Heart right ventricle (tissue), 16 donors: ENCODE measurements around the gene KCTD13. TPM values are rescaled to one million over a fixed set of nuclear protein-coding genes. Genes with fewer than 3 reads are reported as not detected.

Source experiments
- ATAC-seq, 8 donors: fragments of 200-7000 bp; cut with Tn5 transposase; one replicate each; pipeline ENCODE4 v1.9.1; 2020; ENCODE audit warnings: mild to moderate bottlenecking in 8 of 8, moderate library complexity in 8 of 8, moderate number of reproducible peaks in 1 of 8
- DNase-seq, 2 donors: peaks; one replicate each; pipeline ENCODE4 v3.0.0-alpha.2; 2020
- H3K27ac ChIP-seq, 10 donors: fragments of 200-600 bp; sonication (generic) in 2 of 10; one replicate each; pipeline versions ENCODE4 v1.5.0 to v1.8.0; 2020 to 2022; ENCODE audit warnings: mild to moderate bottlenecking in 3 of 10
- H3K27me3 ChIP-seq, 7 donors: fragments of 200-600 bp; one replicate each; pipeline ENCODE4 v1.8.0; 2021 to 2022; ENCODE audit warnings: mild to moderate bottlenecking in 2 of 7
- H3K36me3 ChIP-seq, 9 donors: fragments of 200-600 bp; sonication (generic) in 1 of 9; one replicate each; pipeline versions ENCODE4 v1.5.0 to v1.8.0; 2020 to 2022; ENCODE audit warnings: mild to moderate bottlenecking in 2 of 9
- H3K4me1 ChIP-seq, 9 donors: fragments of 200-600 bp; sonication (generic) in 1 of 9; one replicate each; pipeline versions ENCODE4 v1.5.0 to v1.8.0; 2020 to 2022; ENCODE audit warnings: mild to moderate bottlenecking in 4 of 9
- H3K4me3 ChIP-seq, 10 donors: fragments of 200-600 bp; sonication (generic) in 2 of 10; one replicate each; pipeline versions ENCODE4 v1.5.0 to v1.8.0; 2020 to 2022; ENCODE audit warnings: mild to moderate bottlenecking in 7 of 10, moderate library complexity in 2 of 10
- H3K9me3 ChIP-seq, 11 donors: fragments of 200-600 bp in 10 of 11; sonication (generic) in 2 of 11; one replicate each; pipeline versions ENCODE4 v1.5.0 to v1.8.0; 2013 to 2022; ENCODE audit warnings: mild to moderate bottlenecking in 2 of 11, control low read depth in 1 of 11, moderate library complexity in 1 of 11
- CTCF ChIP-seq, 9 donors: fragments of 200-600 bp; sonication (generic) in 2 of 9; IDR thresholded peaks; one replicate each; pipeline versions ENCODE4 v1.5.0 to v1.8.0; 2021 to 2022; ENCODE audit warnings: antibody characterized with exemption in 9 of 9, mild to moderate bottlenecking in 5 of 9, moderate library complexity in 1 of 9
- WGBS, 2 donors: extraction: QIAGEN DNeasy Blood & Tissue Kit; methylation state at CpG; one replicate each; pipeline ENCODE4 v1.1.7; 2013; ENCODE audit warnings: inconsistent platforms in 1 of 2; 5-methylcytosine and 5-hydroxymethylcytosine counted together
- intact Hi-C, 10 donors: fragments of 100-400 bp; cut with DNase I; formaldehyde crosslinking; loops; one replicate each; pipeline versions ENCODE4 v1.11.1 to v1.14.2; 2022
- polyA plus RNA-seq, 2 donors: library from polyadenylated mRNA; stranded (reverse); fragments of 200-250 nt; gene quantifications; one replicate each; pipeline ENCODE4 v1.2.3, GENCODE V29; 2013
- total RNA-seq, 10 donors: library from RNA; stranded (reverse); fragmentation: NEBNext Ultra II Directional in 3 of 10; extraction: Animal tissue kit (Norgen Biotek cat#: 25700) in 3 of 10; gene quantifications; one replicate each; pipeline versions ENCODE4 v1.2.1 to v1.2.4, GENCODE V29; 2021 to 2023
- donor health status: Arrhythmogenic right ventricular cardiomyopathy.
- donor health status: ischemic (EF 13 %, LVEDD 7.1; RV severe dilation, severe dysfunction).
- donor health status: healthy with polysubstance abuse.
- donor health status: DM: no; HTN: yes; CAD: no.
- donor health status: DM: no; HTN: no; CAD: no.
- donor health status: ischemic (EF 25% LVEDD 6.9; RV normal size, moderate dysfunction).
- donor health status: ischemic (EF 25% LVEDD 5.7; RV mildly dilated, moderate dysfunction).
- donor health status: healthy.
- donor health status: DM: yes; HTN: yes; CAD: no.
- donor health status: Ischemic cardiomyopathy.
- donor health status: ischemic (EF 35%, LVEDD 5.7; RV mildly dilated, moderate dysfunction).
- donor health status: nonischemic (EF 11% LVEDD 7.7; RV severe dilation, severe dysfunction).
- donor health status: DM: yes; HTN: yes; CAD: no.
- donor health status: PGD.
- donor health status: ischemic (EF 29% LVEDD 5.4; RV normal size, mild dysfunction).
- donor health status: nonischemic (EF 23%, LVEDD 6.1; RV moderate dilation, normal function).

KCTD13 gene
- total and polyA plus RNA-seq, 12 donors = 5.2 to 18.0 (median 7.3) TPM

DNA sequence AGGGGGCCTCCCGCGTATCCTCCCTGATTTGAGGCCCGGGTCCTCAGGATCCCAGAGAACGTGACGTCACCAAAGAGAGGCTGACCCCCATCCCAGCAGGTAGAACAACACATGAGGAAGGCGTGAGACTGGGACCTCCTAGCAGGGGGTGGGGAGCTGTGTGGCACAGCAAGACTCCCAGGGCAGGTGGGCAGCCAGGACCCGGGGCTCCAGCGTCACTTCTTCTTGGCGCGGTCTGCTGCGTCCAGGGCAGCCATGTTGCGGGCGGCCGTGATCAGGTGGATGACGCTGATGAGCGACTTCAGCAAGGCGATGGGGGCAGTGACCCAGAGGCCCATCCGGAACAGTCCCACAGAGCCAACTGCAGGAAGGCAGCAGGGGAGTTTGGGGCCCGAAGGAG, 67.1 kb downstream of the KCTD13 start:
- Histone ChIP-seq H3K27me3 (no peaks in the 10 kb centered on the region), H3K36me3 (peaks cover 0 to 39% (median 26%) of the 10 kb centered on the region in 9 donors), H3K4me1 (peaks cover 8 to 25% (median 19%) of the 10 kb centered on the region in 9 donors), H3K4me3 (no peak overlapping the region), H3K9me3 (no peaks in the 10 kb centered on the region), H3K27ac (no peak overlapping the region)
- DNase-seq (no peak), ATAC-seq (no peak)
- WGBS, 2 donors = 93 to 94% methylated on average over 19 of the region's 19 CpGs
- intact Hi-C loops = loop anchor here in 1 of 10 donors (5.0 kb wide), 1 partner anchor 148 kb away; no protein-coding TSS in a partner anchor
- TF ChIP-seq CTCF (IDR thresholded peaks at IDR 0.05) = no peak

DNA sequence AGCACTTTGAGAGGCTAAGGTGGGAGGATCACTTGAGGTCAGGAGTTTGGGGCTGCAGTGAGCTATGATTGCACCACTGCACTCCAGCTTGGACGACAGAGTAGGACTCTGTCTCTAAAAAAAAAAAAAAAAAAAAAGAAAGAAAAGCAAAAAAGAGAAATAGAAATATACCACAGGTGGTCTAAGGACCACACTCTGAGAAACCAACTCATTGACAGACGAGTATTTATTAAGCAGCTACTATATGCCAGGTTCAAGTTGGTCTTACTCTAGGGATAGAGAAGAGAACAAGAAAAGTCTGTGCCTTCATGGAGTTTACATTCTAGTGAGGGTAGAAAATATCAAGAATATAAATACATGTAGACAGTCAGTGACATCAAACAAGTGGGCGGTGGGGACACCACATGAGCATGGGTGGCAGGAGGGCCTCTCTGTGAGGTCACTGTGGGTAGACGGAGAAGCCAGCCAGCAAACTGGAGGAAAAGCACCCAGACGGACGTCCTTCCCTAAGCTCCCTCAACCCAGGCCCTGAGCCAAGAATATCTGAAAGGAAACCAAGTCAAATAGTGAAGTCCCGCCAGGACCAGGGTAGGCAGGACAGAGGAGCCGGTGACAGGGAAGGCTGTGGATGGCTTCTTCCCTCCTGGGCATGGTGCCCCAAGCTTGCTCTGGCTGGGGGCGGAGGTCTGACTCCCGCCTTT, 67.7 kb downstream of the KCTD13 start:
- Histone ChIP-seq H3K4me3 (no peak overlapping the region), H3K9me3 (no peaks in the 10 kb centered on the region), H3K36me3 (peaks cover 0 to 39% (median 26%) of the 10 kb centered on the region in 9 donors), H3K27ac (no peak overlapping the region), H3K4me1 (peaks cover 8 to 25% (median 19%) of the 10 kb centered on the region in 9 donors), H3K27me3 (no peaks in the 10 kb centered on the region)
- WGBS, 2 donors = 72 to 73% methylated on average over 10 of the region's 10 CpGs
- TF ChIP-seq CTCF (IDR thresholded peaks at IDR 0.05) = no peak
- DNase-seq (no peak), ATAC-seq (no peak)
- intact Hi-C loops = loop anchor here in 1 of 10 donors (5.0 kb wide), 1 partner anchor 149 kb away; no protein-coding TSS in a partner anchor

- H3K36me3 ChIP-seq = peaks cover 0 to 39% (median 26%) of the 10 kb centered on the region in 9 donors
- WGBS, 2 donors = 79 to 84% methylated on average over 7 of the region's 7 CpGs
- ATAC-seq (no peak), DNase-seq (no peak)
- TF ChIP-seq CTCF (IDR thresholded peaks at IDR 0.05) = no peak
- no peak overlapping the region for H3K27ac ChIP-seq
- intact Hi-C loops = loop anchor here in 1 of 10 donors (5.0 kb wide), 1 partner anchor 150 kb away; no protein-coding TSS in a partner anchor
- peaks cover 8 to 32% (median 19%) of the 10 kb centered on the region in 9 donors for H3K4me1 ChIP-seq
- H3K4me3 ChIP-seq = no peak overlapping the region
- no peaks in the 10 kb centered on the region for H3K9me3 ChIP-seq
- H3K27me3 ChIP-seq = no peaks in the 10 kb centered on the region
Measured at GRCh38 chr16:29857133-29857760, 68.8 kb downstream of the KCTD13 start.

Other genes with a start within 250 kb of the KCTD13 start
- 10 to 100 TPM; 16.0 to 34.1 (median 25.9) TPM for gene QPRT, start 247.0 kb downstream of the KCTD13 start, total RNA-seq
- 10 to 100 TPM in 1 of 2 donors, 1 to 10 TPM in 1; 3.8 to 13.8 TPM for gene QPRT, start 247.0 kb downstream of the KCTD13 start, polyA plus RNA-seq
- gene C16orf54, start 180.2 kb downstream of the KCTD13 start, total RNA-seq = 1 to 10 TPM in 3 of 10 donors, under 1 TPM in 7; 0.18 to 3.3 (median 0.65) TPM
- gene C16orf54, start 180.2 kb downstream of the KCTD13 start, polyA plus RNA-seq = under 1 TPM; 0.26 to 0.29 TPM
- gene ZG16, start 148.0 kb downstream of the KCTD13 start, total RNA-seq = not detected
- under 1 TPM in 1 of 2 donors, not detected in 1; 0.01 TPM for gene ZG16, start 148.0 kb downstream of the KCTD13 start, polyA plus RNA-seq
- 10 to 100 TPM; 28.6 to 48.2 (median 38.6) TPM for gene KIF22, start 135.5 kb downstream of the KCTD13 start, total RNA-seq
- gene KIF22, start 135.5 kb downstream of the KCTD13 start, polyA plus RNA-seq = 100 to 1,000 TPM in 1 of 2 donors, 10 to 100 TPM in 1; 16.3 to 136 TPM
- gene MAZ, start 119.7 kb downstream of the KCTD13 start, total RNA-seq = 100 to 1,000 TPM in 2 of 10 donors, 10 to 100 TPM in 8; 44.2 to 115 (median 60.5) TPM
- gene MAZ, start 119.7 kb downstream of the KCTD13 start, polyA plus RNA-seq = 100 to 1,000 TPM in 1 of 2 donors, 10 to 100 TPM in 1; 73.8 to 114 TPM
- gene PRRT2, start 114.0 kb downstream of the KCTD13 start, total RNA-seq = 1 to 10 TPM in 8 of 10 donors, under 1 TPM in 2; 0.74 to 2.4 (median 1.1) TPM
- 1 to 10 TPM in 1 of 2 donors, under 1 TPM in 1; 0.62 to 6.3 TPM for gene PRRT2, start 114.0 kb downstream of the KCTD13 start, polyA plus RNA-seq
- 10 to 100 TPM in 9 of 10 donors, 1 to 10 TPM in 1; 9.6 to 14.8 (median 12.0) TPM for gene PAGR1, start 110.1 kb downstream of the KCTD13 start, total RNA-seq
- gene PAGR1, start 110.1 kb downstream of the KCTD13 start, polyA plus RNA-seq = 10 to 100 TPM; 28.7 to 35.1 TPM
- 100 to 1,000 TPM in 1 of 10 donors, 10 to 100 TPM in 9; 24.5 to 122 (median 37.4) TPM for gene MVP, start 105.8 kb downstream of the KCTD13 start, total RNA-seq
- 10 to 100 TPM; 50.9 to 53.0 TPM for gene MVP, start 105.8 kb downstream of the KCTD13 start, polyA plus RNA-seq
- gene CDIPT, start 63.0 kb downstream of the KCTD13 start, total RNA-seq = 10 to 100 TPM; 61.8 to 87.0 (median 72.7) TPM
- gene CDIPT, start 63.0 kb downstream of the KCTD13 start, polyA plus RNA-seq = 10 to 100 TPM; 55.1 to 99.6 TPM
- gene SEZ6L2, start 26.7 kb downstream of the KCTD13 start, total RNA-seq = 1 to 10 TPM in 2 of 10 donors, under 1 TPM in 8; 0.17 to 1.2 (median 0.73) TPM
- gene SEZ6L2, start 26.7 kb downstream of the KCTD13 start, polyA plus RNA-seq = under 1 TPM in 1 of 2 donors, not detected in 1; 0.61 TPM
- 1 to 10 TPM in 1 of 10 donors, under 1 TPM in 5, not detected in 4; 0.20 to 1.1 (median 0.75) TPM for gene ASPHD1, start 25.7 kb downstream of the KCTD13 start, total RNA-seq
- gene ASPHD1, start 25.7 kb downstream of the KCTD13 start, polyA plus RNA-seq = under 1 TPM in 1 of 2 donors, not detected in 1; 0.28 TPM
- 100 to 1,000 TPM in 1 of 10 donors, 10 to 100 TPM in 9; 53.0 to 105 (median 67.1) TPM for gene TMEM219, start 35.9 kb upstream of the KCTD13 start, total RNA-seq
- 10 to 100 TPM; 80.4 to 85.9 TPM for gene TMEM219, start 35.9 kb upstream of the KCTD13 start, polyA plus RNA-seq
- 10 to 100 TPM; 27.0 to 40.6 (median 32.7) TPM for gene TAOK2, start 47.6 kb upstream of the KCTD13 start, total RNA-seq
- gene TAOK2, start 47.6 kb upstream of the KCTD13 start, polyA plus RNA-seq = 10 to 100 TPM; 27.6 to 50.4 TPM
- gene HIRIP3, start 69.4 kb upstream of the KCTD13 start, total RNA-seq = 10 to 100 TPM; 14.4 to 23.2 (median 17.1) TPM
- 10 to 100 TPM; 17.9 to 22.4 TPM for gene HIRIP3, start 69.4 kb upstream of the KCTD13 start, polyA plus RNA-seq
- gene INO80E, start 70.0 kb upstream of the KCTD13 start, total RNA-seq = 10 to 100 TPM; 23.2 to 34.8 (median 30.6) TPM
- gene INO80E, start 70.0 kb upstream of the KCTD13 start, polyA plus RNA-seq = 10 to 100 TPM; 63.2 to 80.4 TPM
- under 1 TPM in 4 of 10 donors, not detected in 6; 0.27 to 0.95 (median 0.48) TPM for gene DOC2A, start 84.8 kb upstream of the KCTD13 start, total RNA-seq
- 1 to 10 TPM in 1 of 2 donors, under 1 TPM in 1; 0.41 to 2.7 TPM for gene DOC2A, start 84.8 kb upstream of the KCTD13 start, polyA plus RNA-seq
- not detected for gene C16orf92, start 97.0 kb upstream of the KCTD13 start, total RNA-seq
- not detected for gene C16orf92, start 97.0 kb upstream of the KCTD13 start, polyA plus RNA-seq
- gene TLCD3B, start 105.0 kb upstream of the KCTD13 start, total RNA-seq = not detected
- under 1 TPM in 1 of 2 donors, not detected in 1; 0.29 TPM for gene TLCD3B, start 105.0 kb upstream of the KCTD13 start, polyA plus RNA-seq
- gene ALDOA, start 139.5 kb upstream of the KCTD13 start, total RNA-seq = 1,000 to 10,000 TPM; 3,057 to 4,582 (median 3,914) TPM
- 1,000 to 10,000 TPM; 2,873 to 3,079 TPM for gene ALDOA, start 139.5 kb upstream of the KCTD13 start, polyA plus RNA-seq
- gene PPP4C, start 149.8 kb upstream of the KCTD13 start, total RNA-seq = 10 to 100 TPM; 35.2 to 50.0 (median 42.4) TPM
- 10 to 100 TPM; 34.5 to 82.1 TPM for gene PPP4C, start 149.8 kb upstream of the KCTD13 start, polyA plus RNA-seq
- gene TBX6, start 165.7 kb upstream of the KCTD13 start, total RNA-seq = 1 to 10 TPM in 1 of 10 donors, under 1 TPM in 9; 0.28 to 1.4 (median 0.57) TPM
- 1 to 10 TPM in 1 of 2 donors, under 1 TPM in 1; 0.28 to 1.7 TPM for gene TBX6, start 165.7 kb upstream of the KCTD13 start, polyA plus RNA-seq
- 100 to 1,000 TPM in 1 of 10 donors, 10 to 100 TPM in 9; 31.5 to 117 (median 42.6) TPM for gene YPEL3, start 170.0 kb upstream of the KCTD13 start, total RNA-seq
- 100 to 1,000 TPM in 1 of 2 donors, 10 to 100 TPM in 1; 75.5 to 203 TPM for gene YPEL3, start 170.0 kb upstream of the KCTD13 start, polyA plus RNA-seq
- 1 to 10 TPM in 9 of 10 donors, under 1 TPM in 1; 0.85 to 3.6 (median 1.5) TPM for gene GDPD3, start 187.3 kb upstream of the KCTD13 start, total RNA-seq
- gene GDPD3, start 187.3 kb upstream of the KCTD13 start, polyA plus RNA-seq = 1 to 10 TPM; 1.2 to 6.4 TPM
- 10 to 100 TPM; 40.9 to 65.2 (median 51.8) TPM for gene MAPK3, start 197.0 kb upstream of the KCTD13 start, total RNA-seq
- 10 to 100 TPM; 39.9 to 56.3 TPM for gene MAPK3, start 197.0 kb upstream of the KCTD13 start, polyA plus RNA-seq